Loucy (cell line): ENCODE results near the gene ELN.
"Not testable (repeated sequence)": the region's sequence is repeated elsewhere in the genome, so short reads cannot be mapped to it uniquely, and the experiment has no call there.

Experiments used
- H2AFZ ChIP-seq: fragments of 200-600 bp; sonication (generic); 2 replicates; pipeline ENCODE4 v1.6.0; 2016; ENCODE audit warnings: antibody characterized with exemption, mild to moderate bottlenecking, low read length, moderate library complexity
- H3F3A ChIP-seq: fragments of 200-600 bp; 2 replicates; pipeline ENCODE4 v1.6.0; 2016; ENCODE audit warnings: antibody characterized with exemption, low read depth, mild to moderate bottlenecking
- H3K27me3 ChIP-seq: fragments of 200-600 bp; sonication (generic); 2 replicates; pipeline ENCODE4 v1.6.1; 2014; ENCODE audit warnings: low read length, mild to moderate bottlenecking; ENCODE audit not compliant: insufficient read depth, poor library complexity, severe bottlenecking
- H3K36me3 ChIP-seq: fragments of 200-600 bp; sonication (generic); 2 replicates; pipeline ENCODE4 v1.6.1; 2016; ENCODE audit warnings: low read length; ENCODE audit not compliant: insufficient read depth
- H3K4me1 ChIP-seq: fragments of 200-600 bp; sonication (generic); 2 replicates; pipeline ENCODE4 v1.5.1; 2014; ENCODE audit warnings: low read length, mild to moderate bottlenecking; ENCODE audit not compliant: insufficient read depth, poor library complexity, severe bottlenecking
- H3K4me2 ChIP-seq: fragments of 200-600 bp; sonication (generic); 2 replicates; pipeline ENCODE4 v1.6.0; 2014; ENCODE audit warnings: antibody characterized with exemption, low read length, low read depth, mild to moderate bottlenecking; ENCODE audit not compliant: poor library complexity, severe bottlenecking
- H3K4me3 ChIP-seq: fragments of 200-600 bp; sonication (generic); 2 replicates; pipeline ENCODE4 v1.5.1; 2014; ENCODE audit warnings: low read length, mild to moderate bottlenecking, mixed read lengths; ENCODE audit not compliant: poor library complexity, severe bottlenecking
- H3K79me2 ChIP-seq: fragments of 200-600 bp; sonication (generic); 2 replicates; pipeline ENCODE4 v1.6.1; 2014; ENCODE audit warnings: low read length; ENCODE audit not compliant: insufficient read depth
- H3K9ac ChIP-seq: fragments of 200-600 bp; sonication (generic); 2 replicates; pipeline ENCODE4 v1.6.0; 2014; ENCODE audit warnings: mild to moderate bottlenecking, low read depth, low read length, moderate library complexity; ENCODE audit not compliant: poor library complexity, severe bottlenecking
- H3K9me2 ChIP-seq: fragments of 200-600 bp; sonication (generic); replicated peaks from 2 replicates; pipeline ENCODE4 v1.6.1; 2016; ENCODE audit warnings: low read depth, low read length, mixed read lengths
- H3K9me3 ChIP-seq: fragments of 200-600 bp; sonication (generic); 2 replicates; pipeline ENCODE4 v1.6.1; 2014; ENCODE audit warnings: mild to moderate bottlenecking, antibody characterized with exemption, low read length, low read depth; ENCODE audit not compliant: insufficient read depth
- H4K20me1 ChIP-seq: fragments of 200-600 bp; sonication (generic); 2 replicates; pipeline ENCODE4 v1.6.0; 2014; ENCODE audit warnings: antibody characterized with exemption, low read length, mild to moderate bottlenecking; ENCODE audit not compliant: insufficient read depth, poor library complexity, severe bottlenecking
- EZH2phosphoT487 ChIP-seq: fragments of 200-600 bp; IDR thresholded peaks from 2 replicates; pipeline ENCODE4 v1.6.1; 2018; ENCODE audit warnings: antibody characterized with exemption, mild to moderate bottlenecking, moderate library complexity, borderline replicate concordance
- TF ChIP-seq, protein P1 (sequence below): fragments of 200-600 bp; sonication (generic); conservative IDR thresholded peaks from 2 replicates; pipeline ENCODE4 v1.5.1; 2014; ENCODE audit warnings: mild to moderate bottlenecking, antibody characterized with exemption, low read length

Gene ELN

DNA sequence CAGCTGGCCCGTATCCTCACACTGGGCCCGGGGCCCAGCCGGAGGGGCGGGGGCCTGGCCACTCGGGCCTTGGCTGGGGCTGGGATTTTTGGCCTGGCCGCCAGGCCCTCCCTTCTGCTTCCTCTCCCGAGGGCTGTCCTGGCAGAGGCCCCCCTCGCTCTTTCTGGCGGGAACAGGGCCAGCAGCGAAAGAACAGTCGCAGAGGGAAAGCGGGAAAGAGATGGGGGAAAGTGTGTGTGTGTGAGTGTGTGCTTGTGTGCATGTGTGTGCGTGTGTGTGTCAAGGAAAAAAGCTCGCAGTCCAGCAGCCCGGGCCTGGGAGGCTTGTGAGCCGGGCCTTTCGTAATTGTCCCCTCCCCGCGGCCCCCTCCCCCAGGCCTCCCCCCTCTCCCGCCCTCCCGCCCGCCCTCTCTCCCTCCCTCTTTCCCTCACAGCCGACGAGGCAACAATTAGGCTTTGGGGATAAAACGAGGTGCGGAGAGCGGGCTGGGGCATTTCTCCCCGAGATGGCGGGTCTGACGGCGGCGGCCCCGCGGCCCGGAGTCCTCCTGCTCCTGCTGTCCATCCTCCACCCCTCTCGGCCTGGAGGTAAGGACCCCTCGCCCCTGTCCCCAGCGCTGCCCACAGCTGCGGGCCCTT lies at the start of gene ELN:
Gene ELN, plus strand, starts transcription at position 491 of the 638 bp plus-strand sequence. Its CDS starts 15 bp downstream, at position 506.
- Histone ChIP-seq H3K4me2 (peak within 1 kb of the TSS; percentile 58), H3K4me3 (no peak within 1 kb of the TSS), H3K9ac (no peak within 1 kb of the TSS), H3K27me3 (no peaks in the 10 kb centered on the region), H3K9me2 (no peaks in the 10 kb centered on the region), H3K4me1 (peaks cover 41% of the 10 kb centered on the region), H4K20me1 (no peaks in the 10 kb centered on the region), H3K79me2 (no peaks in the 10 kb centered on the region), H2AFZ (peak within 1 kb of the TSS; percentile 80; the same call in 1 of the 2 replicates), H3F3A (no peaks in the 10 kb centered on the region), H3K9me3 (no peaks in the 10 kb centered on the region), H3K36me3 (no peaks in the 10 kb centered on the region)
- TF ChIP-seq EZH2phosphoT487, result no peak
- TF ChIP-seq, protein P1, sequence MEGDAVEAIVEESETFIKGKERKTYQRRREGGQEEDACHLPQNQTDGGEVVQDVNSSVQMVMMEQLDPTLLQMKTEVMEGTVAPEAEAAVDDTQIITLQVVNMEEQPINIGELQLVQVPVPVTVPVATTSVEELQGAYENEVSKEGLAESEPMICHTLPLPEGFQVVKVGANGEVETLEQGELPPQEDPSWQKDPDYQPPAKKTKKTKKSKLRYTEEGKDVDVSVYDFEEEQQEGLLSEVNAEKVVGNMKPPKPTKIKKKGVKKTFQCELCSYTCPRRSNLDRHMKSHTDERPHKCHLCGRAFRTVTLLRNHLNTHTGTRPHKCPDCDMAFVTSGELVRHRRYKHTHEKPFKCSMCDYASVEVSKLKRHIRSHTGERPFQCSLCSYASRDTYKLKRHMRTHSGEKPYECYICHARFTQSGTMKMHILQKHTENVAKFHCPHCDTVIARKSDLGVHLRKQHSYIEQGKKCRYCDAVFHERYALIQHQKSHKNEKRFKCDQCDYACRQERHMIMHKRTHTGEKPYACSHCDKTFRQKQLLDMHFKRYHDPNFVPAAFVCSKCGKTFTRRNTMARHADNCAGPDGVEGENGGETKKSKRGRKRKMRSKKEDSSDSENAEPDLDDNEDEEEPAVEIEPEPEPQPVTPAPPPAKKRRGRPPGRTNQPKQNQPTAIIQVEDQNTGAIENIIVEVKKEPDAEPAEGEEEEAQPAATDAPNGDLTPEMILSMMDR, result no peak

GRCh38 chr7:73978661-73979563 lies 49.1 kb upstream of the ELN start:
- no peak overlapping the region for H2AFZ ChIP-seq
- no peak overlapping the region for H3K4me3 ChIP-seq

DNA sequence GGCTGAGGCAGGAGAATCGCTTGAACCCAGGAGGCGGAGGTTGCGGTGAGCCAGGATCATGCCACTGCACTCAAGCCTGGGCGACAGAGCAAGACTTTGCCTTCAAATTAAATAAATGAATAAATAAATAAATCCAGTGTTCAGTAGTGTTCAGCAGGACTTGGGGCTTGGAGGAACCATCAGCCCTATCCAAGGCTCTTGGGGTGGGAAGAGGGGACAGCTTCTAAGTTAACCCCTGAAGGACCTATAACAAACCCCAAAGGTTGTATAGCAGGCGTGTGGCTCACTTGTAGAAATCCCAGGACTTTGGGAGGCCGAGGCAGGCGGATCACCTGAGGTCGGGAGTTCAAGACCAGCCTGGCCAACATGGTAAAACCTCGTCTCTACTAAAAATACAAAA lies 48.3 kb upstream of the ELN start:
- H2AFZ ChIP-seq, H3K4me1 ChIP-seq, H3F3A ChIP-seq, H3K9me3 ChIP-seq, H3K36me3 ChIP-seq, H3K27me3 ChIP-seq, H3K79me2 ChIP-seq, H3K9ac ChIP-seq, H3K4me2 ChIP-seq, H4K20me1 ChIP-seq, H3K9me2 ChIP-seq, H3K4me3 ChIP-seq: not testable (repeated sequence)

More at GRCh38 chr7:73978661-73979563, 49.1 kb upstream of the ELN start:
- Histone ChIP-seq H3K9me2 (no peaks in the 10 kb centered on the region), H3F3A (no peaks in the 10 kb centered on the region), H3K9ac (no peak overlapping the region), H3K9me3 (no peaks in the 10 kb centered on the region), H3K79me2 (no peaks in the 10 kb centered on the region), H3K4me2 (peak overlapping the region; percentile 25), H3K4me1 (peaks cover 6% of the 10 kb centered on the region), H3K36me3 (no peaks in the 10 kb centered on the region), H4K20me1 (no peaks in the 10 kb centered on the region), H3K27me3 (no peaks in the 10 kb centered on the region)
- TF ChIP-seq, protein P1, result peak; percentile 81
- TF ChIP-seq EZH2phosphoT487, result no peak
